Activated CD8-positive, alpha-beta memory T cell treated with anti-CD3 and anti-CD28 coated beads for 24 hours (primary cell): ENCODE measurements around the gene UBE2L3.
"Not testable (repeated sequence)": the region's sequence is repeated elsewhere in the genome, so short reads cannot be mapped to it uniquely, and the experiment has no call there.

Experiments used
- DNase-seq: peaks from one replicate; pipeline ENCODE4 v3.0.0-alpha.2; 2020

Gene UBE2L3

GRCh38 chr22:21573293-21573734 is 5.8 kb downstream of the UBE2L3 start:
- no peak for DNase-seq

- no peak for DNase-seq
Observed at GRCh38 chr22:21573750-21574494, 6.4 kb downstream of the UBE2L3 start.

DNA sequence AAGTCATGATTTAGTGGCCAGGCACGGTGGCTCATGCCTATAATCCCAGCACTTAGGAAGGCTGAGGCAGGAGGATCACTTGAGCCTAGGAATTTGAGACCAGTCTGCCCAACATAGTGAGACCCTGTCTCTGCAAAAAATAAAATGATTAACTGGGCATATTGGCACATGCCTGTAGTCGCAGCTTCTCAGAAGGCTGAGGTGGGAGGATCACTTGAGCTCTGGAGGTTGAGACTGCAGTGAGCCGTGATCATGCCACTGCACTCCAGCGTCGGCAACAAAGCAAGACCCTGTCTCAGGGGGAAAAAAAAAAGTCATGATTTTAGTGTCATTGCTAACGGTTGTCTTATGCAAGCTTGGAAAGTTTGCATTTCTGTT is 11.9 kb downstream of the UBE2L3 start:
- no peak for DNase-seq

GRCh38 chr22:21580623-21581007 is 13.1 kb downstream of the UBE2L3 start:
- not testable (repeated sequence) for DNase-seq

DNA sequence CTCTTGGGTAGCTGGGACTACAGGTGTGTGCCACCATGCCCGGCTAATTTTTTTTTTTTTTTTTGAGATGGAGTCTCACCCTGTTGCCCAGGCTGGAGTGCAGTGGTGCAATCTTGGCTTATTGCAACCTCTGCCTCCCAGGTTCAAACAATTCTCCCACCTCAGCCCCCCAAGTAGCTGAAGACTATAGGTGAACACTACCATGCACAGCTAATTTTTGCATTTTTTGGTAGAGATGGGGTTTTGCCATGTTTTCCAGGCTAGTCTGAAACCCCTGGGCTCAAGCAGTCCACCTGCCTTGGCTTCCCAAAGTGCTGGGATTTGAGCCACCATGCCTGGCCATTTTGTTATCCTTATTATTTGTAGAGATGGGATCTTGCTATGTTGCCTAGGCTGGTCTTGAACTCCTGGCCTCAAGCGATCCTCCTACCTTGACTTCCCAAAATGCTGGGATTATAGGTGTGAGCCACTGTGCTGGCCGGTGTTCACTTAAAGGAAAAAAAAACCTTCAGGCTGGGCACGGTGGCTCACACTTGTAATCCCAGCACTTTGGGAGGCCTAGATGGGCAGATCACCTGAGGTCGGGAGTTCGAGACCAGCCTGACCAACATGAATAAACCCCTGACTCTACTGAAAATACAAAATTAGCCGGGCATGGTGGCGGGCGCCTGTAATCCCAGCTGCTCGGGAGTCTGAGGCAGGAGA is 13.6 kb downstream of the UBE2L3 start:
- not testable (repeated sequence) for DNase-seq

DNA sequence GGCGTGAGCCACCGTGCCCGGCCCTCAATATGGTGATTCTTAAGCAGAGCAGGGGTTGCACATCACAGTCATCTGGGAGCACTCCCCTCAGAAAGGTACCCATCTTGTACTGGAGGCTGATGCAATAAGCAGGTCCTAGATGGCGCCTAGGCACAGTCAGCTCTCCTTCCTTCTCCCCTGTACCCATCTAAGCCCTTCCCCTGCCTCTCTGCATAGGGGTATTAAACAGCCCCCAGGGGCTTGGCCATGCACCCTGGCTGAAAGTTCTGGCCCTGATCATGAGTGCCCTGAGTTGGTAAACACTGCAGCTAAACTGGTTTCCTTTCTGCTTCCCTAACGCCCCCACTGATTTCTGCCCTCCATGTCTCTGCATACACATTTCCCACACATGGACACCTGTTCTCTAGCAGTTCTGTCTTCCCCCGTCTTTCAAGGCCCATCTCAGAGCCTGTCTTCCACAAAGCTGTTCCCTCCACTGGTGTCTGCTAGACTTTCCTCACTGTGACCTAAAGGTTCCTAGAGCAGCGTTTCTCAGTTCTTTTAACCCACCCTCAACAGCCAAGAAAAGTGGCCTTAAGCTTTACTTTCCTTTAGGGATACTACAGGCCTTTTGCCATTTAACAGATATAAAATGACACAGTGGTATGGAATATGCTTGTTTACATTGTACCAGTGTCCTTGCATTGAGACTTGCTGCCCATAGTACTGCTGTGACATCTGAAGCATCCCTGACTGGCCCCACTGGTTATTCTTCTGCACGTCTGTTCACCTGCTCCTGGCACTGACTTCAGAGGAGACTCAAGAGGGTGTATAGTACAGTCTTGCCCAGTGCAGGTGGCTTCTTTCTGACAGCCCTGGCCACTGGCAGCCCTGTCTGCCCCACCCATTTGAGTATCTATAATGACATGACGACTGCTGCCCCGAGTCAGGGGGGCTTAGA is 15.6 kb downstream of the UBE2L3 start:
- no peak for DNase-seq

GRCh38 chr22:21585389-21585788 is 17.9 kb downstream of the UBE2L3 start:
- no peak for DNase-seq

GRCh38 chr22:21587803-21588611 is 20.5 kb downstream of the UBE2L3 start:
- peak; percentile 70 for DNase-seq

DNA sequence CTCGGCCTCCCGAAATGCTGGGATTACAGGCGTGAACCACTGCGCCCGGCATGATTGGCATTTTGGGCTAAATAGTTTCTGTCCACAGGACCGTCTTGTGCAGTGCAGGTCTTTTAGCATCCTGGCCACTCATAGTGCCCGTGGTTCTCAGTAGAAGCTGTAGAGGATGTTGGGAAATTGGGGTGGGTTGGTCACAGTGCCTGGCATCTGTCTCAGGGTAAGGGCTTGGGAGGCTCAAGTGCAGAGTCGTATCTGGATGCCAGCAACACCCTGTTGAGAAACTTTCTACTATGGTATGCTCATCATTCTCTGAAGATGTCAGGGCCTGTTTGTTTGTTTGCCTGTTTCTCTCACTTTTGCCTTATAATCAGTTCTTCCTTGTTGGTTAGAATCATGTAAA is 21.9 kb downstream of the UBE2L3 start:
- DNase-seq, result no peak

- DNase-seq, result no peak
Observed at GRCh38 chr22:21590809-21591641, 23.5 kb downstream of the UBE2L3 start.

- DNase-seq, result no peak
Observed at GRCh38 chr22:21591695-21592094, 24.2 kb downstream of the UBE2L3 start.

DNA sequence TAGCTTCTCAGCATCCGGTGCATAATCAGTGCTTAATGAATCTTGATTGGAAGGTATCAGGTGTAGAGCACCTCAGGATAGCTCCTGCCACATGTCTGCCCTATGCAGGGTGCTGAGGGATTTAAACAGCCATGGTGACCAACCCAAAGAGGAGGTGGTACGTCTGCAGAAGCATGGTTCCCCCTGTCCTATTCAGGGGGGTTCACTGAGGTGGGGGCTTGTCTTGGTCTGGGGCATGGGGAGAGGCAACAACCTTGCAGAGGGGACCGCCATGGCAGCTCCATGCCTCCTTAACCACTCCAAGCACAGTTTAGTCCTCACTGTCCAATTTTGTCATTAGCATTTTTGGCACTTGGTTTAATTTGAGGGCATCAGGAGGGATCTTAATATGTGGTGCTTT is 24.9 kb downstream of the UBE2L3 start:
- no peak for DNase-seq

GRCh38 chr22:21593406-21594232 is 26.1 kb downstream of the UBE2L3 start:
- no peak for DNase-seq

- DNase-seq, result no peak
Observed at GRCh38 chr22:21594865-21595452, 27.4 kb downstream of the UBE2L3 start.

- DNase-seq, result not testable (repeated sequence)
Observed at GRCh38 chr22:21596356-21597135, 29.0 kb downstream of the UBE2L3 start.

DNA sequence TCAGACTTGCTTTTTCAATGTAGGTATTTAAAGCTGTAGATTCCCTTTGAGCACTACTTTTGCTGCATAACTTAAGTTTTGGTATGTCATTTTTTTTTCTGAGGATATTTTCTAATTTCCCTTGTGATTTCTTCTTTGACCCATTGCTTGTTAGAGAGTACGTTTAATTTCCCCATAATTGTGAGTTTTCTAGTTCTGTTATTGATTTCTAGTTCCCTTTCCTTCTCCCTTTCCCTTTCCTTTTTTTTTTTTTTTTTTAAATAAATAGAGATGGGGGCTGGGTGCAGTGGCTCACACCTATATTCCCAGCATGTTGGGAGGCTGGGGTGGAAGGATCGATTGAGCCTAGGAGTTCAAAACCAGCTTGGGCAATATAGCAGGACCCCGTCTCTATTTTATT is 30.8 kb downstream of the UBE2L3 start:
- no peak for DNase-seq

- DNase-seq, result no peak
Observed at GRCh38 chr22:21599053-21599893, 31.8 kb downstream of the UBE2L3 start.

- DNase-seq, result no peak
Observed at GRCh38 chr22:21602579-21602978, 35.1 kb downstream of the UBE2L3 start.
